Measurements from ENCODE around the gene AP2A2. TPM values are rescaled to one million over a fixed set of nuclear protein-coding genes. Genes with fewer than 3 reads are reported as not detected.

The AP2A2 gene
- total and polyA plus RNA-seq, 5 donors from 2014 or later = 6.2 to 85.9 (median 7.5) TPM

DNA sequence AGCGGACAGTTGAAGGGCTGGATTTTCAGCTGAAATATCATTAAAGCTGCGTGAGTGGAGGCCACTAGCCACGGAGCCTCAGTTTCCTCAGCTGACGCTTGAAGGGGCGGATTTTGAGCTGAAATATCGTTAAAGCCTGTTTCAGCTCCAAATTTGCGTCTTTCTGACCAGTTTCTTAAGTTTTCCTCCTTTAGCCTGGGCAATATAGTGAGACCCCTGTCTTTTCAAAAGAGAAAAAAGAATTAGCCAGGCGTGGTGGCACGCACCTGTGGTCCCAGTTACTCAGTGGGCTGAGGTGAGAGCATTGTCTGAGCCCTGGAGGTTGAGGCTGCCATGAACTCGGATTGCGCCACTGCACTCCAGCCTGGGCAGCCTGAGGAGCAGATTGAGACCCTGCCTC, 3.7 kb downstream of the AP2A2 start:
- H3K27me3 ChIP-seq (ENCODE audit: control insufficient read depth, insufficient read depth, low read length) = no peaks in the 10 kb centered on the region
- H3K4me1 Mint-ChIP-seq = peaks cover 16 to 73% (median 50%) of the 10 kb centered on the region in 4 donors
- H3K9me3 Mint-ChIP-seq = no peaks in the 10 kb centered on the region

DNA sequence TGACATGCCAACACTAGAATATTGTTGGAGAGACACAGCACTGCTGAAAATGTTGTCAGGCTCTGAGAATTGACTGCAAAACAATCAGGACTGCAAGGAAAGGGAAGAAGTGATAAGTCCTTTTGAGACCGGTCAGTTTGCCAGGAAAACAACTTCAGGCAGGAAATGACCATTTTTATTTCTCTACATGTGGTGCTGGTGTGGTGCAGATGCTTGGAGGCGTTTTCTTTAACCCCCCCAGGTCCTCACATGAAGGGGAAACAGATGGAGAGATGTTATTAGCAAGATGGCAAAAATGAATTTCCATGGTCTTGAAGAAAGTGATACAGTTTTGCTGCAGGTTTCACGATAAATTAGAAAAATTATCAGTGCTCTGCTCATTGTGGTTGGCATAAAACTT, 5.7 kb downstream of the AP2A2 start:
- Histone ChIP-seq H3K4me3 (ENCODE audit: low read depth, low read length) (no peak overlapping the region), H3K27ac (ENCODE audit: insufficient read depth, low read length, poor library complexity, severe bottlenecking) (no peak overlapping the region), H3K9me3 (ENCODE audit: control insufficient read depth in 2 of 2, low read length in 2 of 2) (no peaks in the 10 kb centered on the region), H3K27me3 (ENCODE audit: control insufficient read depth, insufficient read depth, low read length) (no peaks in the 10 kb centered on the region), H3K4me1 (ENCODE audit: control insufficient read depth, insufficient read depth, low read length, poor library complexity, severe bottlenecking) (peaks cover 44% of the 10 kb centered on the region), H3K36me3 (ENCODE audit: control insufficient read depth, insufficient read depth, low read length) (no peaks in the 10 kb centered on the region)
- H3K27ac Mint-ChIP-seq = peak overlapping the region in 1 of 3 donors; percentile 3
- H3K4me1 Mint-ChIP-seq = peaks cover 16 to 78% (median 51%) of the 10 kb centered on the region in 4 donors
- DNase-seq (no peak), ATAC-seq (ENCODE audit: low read depth in 2 of 2) (no peak)
- peaks cover 12% of the 10 kb centered on the region for H3K36me3 Mint-ChIP-seq
- peaks cover 4% of the 10 kb centered on the region for H3K27me3 Mint-ChIP-seq
- no peaks in the 10 kb centered on the region for H3K9me3 Mint-ChIP-seq
- H3K4me3 Mint-ChIP-seq = peak overlapping the region in 2 of 4 donors; percentile 11 to 15

More for the DNA sequence above, 3.7 kb downstream of the AP2A2 start:
- no peaks in the 10 kb centered on the region for H3K36me3 ChIP-seq (ENCODE audit: control insufficient read depth, insufficient read depth, low read length)
- peaks cover 4% of the 10 kb centered on the region for H3K27me3 Mint-ChIP-seq
- H3K27ac Mint-ChIP-seq = no peak overlapping the region
- H3K4me1 ChIP-seq (ENCODE audit: control insufficient read depth, insufficient read depth, low read length, poor library complexity, severe bottlenecking) = peaks cover 44% of the 10 kb centered on the region
- H3K27ac ChIP-seq (ENCODE audit: insufficient read depth, low read length, poor library complexity, severe bottlenecking) = no peak overlapping the region
- no peak for DNase-seq
- H3K4me3 Mint-ChIP-seq = peak overlapping the region in 2 of 4 donors; percentile 89 to 90
- H3K9me3 ChIP-seq (ENCODE audit: control insufficient read depth in 2 of 2, low read length in 2 of 2) = no peaks in the 10 kb centered on the region
- H3K36me3 Mint-ChIP-seq = peaks cover 12% of the 10 kb centered on the region
- no peak overlapping the region for H3K4me3 ChIP-seq (ENCODE audit: low read depth, low read length)
- ATAC-seq (ENCODE audit: low read depth in 2 of 2) = no peak

DNA sequence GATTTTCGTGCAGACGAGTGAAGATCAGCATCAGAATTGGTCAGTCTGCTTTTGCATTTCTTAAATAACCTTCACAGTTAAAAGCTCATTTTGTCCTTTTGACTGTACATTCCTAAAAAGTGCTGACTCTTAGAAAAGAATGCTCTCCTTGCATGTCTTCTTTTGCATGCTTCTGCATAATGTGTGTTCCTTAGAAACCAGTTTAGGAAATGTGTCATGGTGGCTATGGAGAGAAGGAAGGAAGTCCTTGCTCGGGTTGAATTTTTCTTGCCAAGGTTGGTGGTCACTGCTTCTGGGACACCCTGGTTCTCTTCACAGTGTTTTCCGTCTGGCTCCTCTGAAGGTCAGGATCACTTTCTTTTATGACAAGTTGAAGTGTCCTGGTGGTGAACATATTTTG, 6.8 kb downstream of the AP2A2 start:
- DNase-seq (no peak), ATAC-seq (ENCODE audit: low read depth in 2 of 2) (no peak)
- Mint-ChIP-seq H3K27me3 (peaks cover 4% of the 10 kb centered on the region), H3K4me1 (peaks cover 14 to 76% (median 48%) of the 10 kb centered on the region in 4 donors), H3K9me3 (no peaks in the 10 kb centered on the region), H3K36me3 (peaks cover 12% of the 10 kb centered on the region), H3K4me3 (peak overlapping the region in 1 of 4 donors; percentile 29), H3K27ac (peak overlapping the region; percentile 29 to 42 (median 36))
- no peak overlapping the region for H3K27ac ChIP-seq (ENCODE audit: insufficient read depth, low read length, poor library complexity, severe bottlenecking)
- H3K9me3 ChIP-seq (ENCODE audit: control insufficient read depth in 2 of 2, low read length in 2 of 2) = no peaks in the 10 kb centered on the region
- no peaks in the 10 kb centered on the region for H3K36me3 ChIP-seq (ENCODE audit: control insufficient read depth, insufficient read depth, low read length)
- no peaks in the 10 kb centered on the region for H3K27me3 ChIP-seq (ENCODE audit: control insufficient read depth, insufficient read depth, low read length)
- peaks cover 36% of the 10 kb centered on the region for H3K4me1 ChIP-seq (ENCODE audit: control insufficient read depth, insufficient read depth, low read length, poor library complexity, severe bottlenecking)
- no peak overlapping the region for H3K4me3 ChIP-seq (ENCODE audit: low read depth, low read length)

DNA sequence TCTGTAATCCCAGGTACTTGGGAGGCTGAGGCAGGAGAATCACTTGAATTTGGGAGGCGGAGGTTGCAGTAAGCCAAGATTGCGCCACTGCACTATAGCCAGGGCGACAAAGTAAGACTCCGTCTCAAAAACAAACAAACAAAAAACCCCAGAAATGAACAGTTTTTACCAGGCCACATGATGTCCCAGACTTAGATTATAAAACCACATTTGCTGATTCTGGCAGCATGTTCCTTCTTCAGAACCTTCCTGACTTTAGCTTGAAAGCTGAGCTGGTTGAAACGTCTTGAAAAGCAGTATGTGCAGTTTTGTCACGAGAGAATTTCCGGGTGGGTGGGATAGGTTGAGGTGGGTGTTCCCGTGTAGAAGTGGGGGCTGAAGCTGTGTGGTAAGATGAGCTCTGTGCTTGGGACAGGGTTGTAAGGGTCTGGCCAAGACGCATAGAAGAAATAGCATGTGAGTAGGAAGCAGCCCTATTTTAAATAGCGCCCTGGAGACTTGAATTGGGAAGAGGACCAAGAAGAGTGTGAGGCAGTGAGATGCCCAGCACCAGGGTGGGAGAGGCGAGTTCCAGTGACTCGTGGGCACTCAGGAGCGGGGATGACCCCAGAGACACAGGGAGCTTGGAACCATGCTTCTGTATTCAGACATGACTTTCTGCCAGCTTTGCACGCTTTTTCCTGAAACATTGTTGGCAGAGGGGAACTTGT, 7.6 kb downstream of the AP2A2 start:
- DNase-seq = no peak
- Histone ChIP-seq H3K4me3 (ENCODE audit: low read depth, low read length) (no peak overlapping the region), H3K27ac (ENCODE audit: insufficient read depth, low read length, poor library complexity, severe bottlenecking) (no peak overlapping the region), H3K36me3 (ENCODE audit: control insufficient read depth, insufficient read depth, low read length) (peaks cover 3% of the 10 kb centered on the region), H3K9me3 (ENCODE audit: control insufficient read depth in 2 of 2, low read length in 2 of 2) (no peaks in the 10 kb centered on the region), H3K27me3 (ENCODE audit: control insufficient read depth, insufficient read depth, low read length) (no peaks in the 10 kb centered on the region), H3K4me1 (ENCODE audit: control insufficient read depth, insufficient read depth, low read length, poor library complexity, severe bottlenecking) (peaks cover 28% of the 10 kb centered on the region)
- H3K27me3 Mint-ChIP-seq = no peaks in the 10 kb centered on the region
- peaks cover 6 to 76% (median 48%) of the 10 kb centered on the region in 4 donors for H3K4me1 Mint-ChIP-seq
- peak overlapping the region; percentile 42 to 67 (median 55) for H3K27ac Mint-ChIP-seq
- peaks cover 12% of the 10 kb centered on the region for H3K36me3 Mint-ChIP-seq
- H3K4me3 Mint-ChIP-seq = peak overlapping the region in 3 of 4 donors; percentile 2 to 76 (median 29)
- no peaks in the 10 kb centered on the region for H3K9me3 Mint-ChIP-seq
- no peak for ATAC-seq (ENCODE audit: low read depth in 2 of 2)

DNA sequence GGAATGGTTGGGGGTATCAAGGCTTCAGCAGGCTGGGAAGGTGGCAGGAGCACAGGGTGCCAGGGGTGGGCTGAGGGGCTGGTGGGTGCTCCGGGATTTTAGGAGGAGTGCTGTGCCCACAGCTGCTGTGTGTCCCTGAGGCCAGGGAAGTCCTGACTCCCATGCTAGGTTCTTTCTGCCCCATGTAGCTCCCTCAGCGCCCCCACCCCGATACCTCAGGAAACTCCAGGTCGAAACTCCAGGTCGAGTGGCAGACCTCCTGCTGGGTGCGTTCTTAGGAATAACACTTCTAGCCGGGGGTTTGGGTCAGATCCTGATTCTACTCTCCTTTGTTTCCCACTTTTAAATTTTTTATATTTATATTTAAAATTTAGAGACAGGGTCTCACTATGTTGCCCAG, 8.3 kb downstream of the AP2A2 start:
- Histone ChIP-seq H3K9me3 (ENCODE audit: control insufficient read depth in 2 of 2, low read length in 2 of 2) (no peaks in the 10 kb centered on the region), H3K4me3 (ENCODE audit: low read depth, low read length) (no peak overlapping the region), H3K4me1 (ENCODE audit: control insufficient read depth, insufficient read depth, low read length, poor library complexity, severe bottlenecking) (peaks cover 21% of the 10 kb centered on the region), H3K36me3 (ENCODE audit: control insufficient read depth, insufficient read depth, low read length) (peaks cover 3% of the 10 kb centered on the region), H3K27ac (ENCODE audit: insufficient read depth, low read length, poor library complexity, severe bottlenecking) (no peak overlapping the region), H3K27me3 (ENCODE audit: control insufficient read depth, insufficient read depth, low read length) (no peaks in the 10 kb centered on the region)
- Mint-ChIP-seq H3K36me3 (peaks cover 12% of the 10 kb centered on the region), H3K9me3 (no peaks in the 10 kb centered on the region), H3K27me3 (no peaks in the 10 kb centered on the region), H3K27ac (peak overlapping the region in 2 of 3 donors; percentile 55 to 67), H3K4me1 (peaks cover 1 to 73% (median 45%) of the 10 kb centered on the region in 4 donors), H3K4me3 (no peak overlapping the region)
- DNase-seq (no peak), ATAC-seq (ENCODE audit: low read depth in 2 of 2) (no peak)

DNA sequence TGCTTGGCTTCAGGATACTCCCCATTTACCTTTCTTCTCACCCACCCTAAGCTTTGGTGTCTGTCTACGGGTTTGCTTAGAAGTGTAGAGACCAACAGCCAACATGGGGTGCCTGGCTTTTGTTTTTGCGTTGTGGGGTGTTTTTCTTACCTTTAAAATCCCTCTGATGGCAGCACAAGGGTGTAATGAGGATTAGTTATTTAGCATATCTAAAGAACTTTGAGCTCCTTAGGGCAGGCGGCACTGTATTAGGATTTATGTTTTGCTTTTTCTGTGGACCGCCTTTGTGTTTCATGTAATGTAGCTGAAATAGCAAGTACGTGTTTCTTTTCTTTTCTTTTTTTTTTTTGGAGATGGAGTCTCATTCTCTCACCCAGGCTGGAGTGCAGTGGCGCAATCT, 8.9 kb downstream of the AP2A2 start:
- peaks cover 3% of the 10 kb centered on the region for H3K36me3 ChIP-seq (ENCODE audit: control insufficient read depth, insufficient read depth, low read length)
- H3K27me3 ChIP-seq (ENCODE audit: control insufficient read depth, insufficient read depth, low read length) = no peaks in the 10 kb centered on the region
- no peak overlapping the region for H3K4me3 ChIP-seq (ENCODE audit: low read depth, low read length)
- H3K4me3 Mint-ChIP-seq = no peak overlapping the region
- peaks cover under 1 to 69% (median 46%) of the 10 kb centered on the region in 4 donors for H3K4me1 Mint-ChIP-seq
- DNase-seq (no peak), ATAC-seq (ENCODE audit: low read depth in 2 of 2) (no peak)
- no peak overlapping the region for H3K27ac Mint-ChIP-seq
- no peaks in the 10 kb centered on the region for H3K27me3 Mint-ChIP-seq
- H3K9me3 ChIP-seq (ENCODE audit: control insufficient read depth in 2 of 2, low read length in 2 of 2) = no peaks in the 10 kb centered on the region
- H3K4me1 ChIP-seq (ENCODE audit: control insufficient read depth, insufficient read depth, low read length, poor library complexity, severe bottlenecking) = peaks cover 15% of the 10 kb centered on the region
- peaks cover 12% of the 10 kb centered on the region for H3K36me3 Mint-ChIP-seq
- no peaks in the 10 kb centered on the region for H3K9me3 Mint-ChIP-seq
- H3K27ac ChIP-seq (ENCODE audit: insufficient read depth, low read length, poor library complexity, severe bottlenecking) = no peak overlapping the region

DNA sequence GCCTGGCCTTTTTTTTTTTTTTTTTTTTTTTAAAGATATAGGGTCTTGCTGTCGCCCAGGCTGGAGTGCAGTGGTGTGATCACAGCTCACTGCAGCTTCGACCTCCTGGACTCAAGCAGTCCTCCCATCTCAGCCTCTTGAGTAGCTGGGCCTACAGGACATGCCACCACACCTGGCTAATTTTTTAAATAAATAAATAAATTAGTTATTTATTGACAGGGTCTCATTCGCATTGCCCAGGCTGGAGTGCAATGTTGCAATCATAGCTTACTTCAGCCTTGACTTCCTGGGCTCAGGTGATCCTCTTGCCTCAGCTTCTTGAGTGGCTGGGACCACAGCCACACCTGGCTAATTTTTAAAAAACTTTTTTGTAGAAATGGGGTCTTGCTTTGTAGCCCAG, 10.5 kb downstream of the AP2A2 start:
- Histone ChIP-seq H3K9me3 (ENCODE audit: control insufficient read depth in 2 of 2, low read length in 2 of 2) (no peaks in the 10 kb centered on the region), H3K27me3 (ENCODE audit: control insufficient read depth, insufficient read depth, low read length) (no peaks in the 10 kb centered on the region), H3K36me3 (ENCODE audit: control insufficient read depth, insufficient read depth, low read length) (peaks cover 3% of the 10 kb centered on the region), H3K4me1 (ENCODE audit: control insufficient read depth, insufficient read depth, low read length, poor library complexity, severe bottlenecking) (peaks cover 6% of the 10 kb centered on the region), H3K4me3 (ENCODE audit: low read depth, low read length) (no peak overlapping the region), H3K27ac (ENCODE audit: insufficient read depth, low read length, poor library complexity, severe bottlenecking) (no peak overlapping the region)
- Mint-ChIP-seq H3K9me3 (no peaks in the 10 kb centered on the region), H3K36me3 (peaks cover 9% of the 10 kb centered on the region), H3K4me3 (peak overlapping the region in 2 of 4 donors; percentile 31 to 41), H3K4me1 (peaks cover 14 to 72% (median 51%) of the 10 kb centered on the region in 4 donors), H3K27me3 (no peaks in the 10 kb centered on the region), H3K27ac (peak overlapping the region in 1 of 3 donors; percentile 75)
- no peak for DNase-seq
- no peak for ATAC-seq (ENCODE audit: low read depth in 2 of 2)

DNA sequence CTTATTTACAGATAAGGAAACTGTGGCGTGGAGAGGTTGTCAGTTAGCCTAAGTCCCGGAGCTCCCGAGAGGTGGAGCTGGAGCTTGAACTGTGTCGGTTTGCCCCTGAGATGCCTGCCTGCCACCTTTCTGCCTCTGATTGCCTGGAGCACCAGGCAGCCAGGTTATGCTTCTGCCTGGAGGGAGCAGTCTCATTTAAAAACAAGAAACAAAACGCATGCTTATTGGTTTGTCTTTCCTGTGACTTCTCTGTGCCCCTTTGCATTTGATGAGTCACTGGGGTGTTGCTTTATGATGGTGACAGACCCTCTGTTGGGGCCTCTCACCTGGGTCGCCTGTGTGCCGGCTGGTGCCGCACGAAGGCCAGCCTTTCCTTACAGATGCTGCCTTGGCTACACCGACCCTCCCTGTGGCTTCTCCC, 12.2 kb downstream of the AP2A2 start:
- Histone ChIP-seq H3K36me3 (ENCODE audit: control insufficient read depth, insufficient read depth, low read length) (peaks cover 5% of the 10 kb centered on the region), H3K9me3 (ENCODE audit: control insufficient read depth in 2 of 2, low read length in 2 of 2) (no peaks in the 10 kb centered on the region), H3K4me3 (ENCODE audit: low read depth, low read length) (no peak overlapping the region), H3K27me3 (ENCODE audit: control insufficient read depth, insufficient read depth, low read length) (no peaks in the 10 kb centered on the region), H3K4me1 (ENCODE audit: control insufficient read depth, insufficient read depth, low read length, poor library complexity, severe bottlenecking) (peaks cover 5% of the 10 kb centered on the region), H3K27ac (ENCODE audit: insufficient read depth, low read length, poor library complexity, severe bottlenecking) (no peak overlapping the region)
- no peak overlapping the region for H3K4me3 Mint-ChIP-seq
- peaks cover 15 to 66% (median 51%) of the 10 kb centered on the region in 4 donors for H3K4me1 Mint-ChIP-seq
- peak overlapping the region in 1 of 3 donors; percentile 64 for H3K27ac Mint-ChIP-seq
- no peak for ATAC-seq (ENCODE audit: low read depth in 2 of 2)
- no peaks in the 10 kb centered on the region for H3K27me3 Mint-ChIP-seq
- DNase-seq = no peak
- peaks cover 10% of the 10 kb centered on the region for H3K36me3 Mint-ChIP-seq
- H3K9me3 Mint-ChIP-seq = no peaks in the 10 kb centered on the region
